NCI-H69 (cell line): ENCODE results near the gene GNPTG.
A peak's percentile ranks its signal among the peaks of the same experiment; 100 is the strongest.
"Not testable (repeated sequence)": the region's sequence is repeated elsewhere in the genome, so short reads cannot be mapped to it uniquely, and the experiment has no call there.

ENCODE experiments used
- DNase-seq: peaks from one replicate; lab custom pipeline; 2025; lab: John Stamatoyannopoulos, UW

The GNPTG gene

DNA sequence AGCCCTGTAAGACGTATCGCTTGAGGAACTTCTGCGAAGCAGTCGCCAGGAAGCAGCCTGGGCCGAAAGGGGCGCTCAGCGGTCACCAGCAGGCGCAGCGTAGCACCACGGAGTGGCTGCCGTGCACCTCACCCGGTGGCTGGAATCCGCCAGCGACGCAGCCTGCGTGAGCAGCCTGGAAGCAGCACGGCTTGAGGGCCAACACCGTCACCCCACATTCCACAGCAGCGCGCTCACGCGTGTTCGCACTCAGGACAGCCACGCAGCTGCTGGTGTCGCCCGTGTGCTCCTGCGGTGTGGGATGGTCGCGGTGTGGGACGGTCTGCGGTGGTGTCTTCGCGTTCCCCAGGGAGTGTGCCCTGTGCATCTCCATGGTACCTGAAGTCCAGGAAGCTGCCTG is 32.7 kb upstream of the GNPTG start:
- DNase-seq: no peak

GRCh38 chr16:1320097-1320496 is 31.6 kb upstream of the GNPTG start:
- no peak for DNase-seq

DNA sequence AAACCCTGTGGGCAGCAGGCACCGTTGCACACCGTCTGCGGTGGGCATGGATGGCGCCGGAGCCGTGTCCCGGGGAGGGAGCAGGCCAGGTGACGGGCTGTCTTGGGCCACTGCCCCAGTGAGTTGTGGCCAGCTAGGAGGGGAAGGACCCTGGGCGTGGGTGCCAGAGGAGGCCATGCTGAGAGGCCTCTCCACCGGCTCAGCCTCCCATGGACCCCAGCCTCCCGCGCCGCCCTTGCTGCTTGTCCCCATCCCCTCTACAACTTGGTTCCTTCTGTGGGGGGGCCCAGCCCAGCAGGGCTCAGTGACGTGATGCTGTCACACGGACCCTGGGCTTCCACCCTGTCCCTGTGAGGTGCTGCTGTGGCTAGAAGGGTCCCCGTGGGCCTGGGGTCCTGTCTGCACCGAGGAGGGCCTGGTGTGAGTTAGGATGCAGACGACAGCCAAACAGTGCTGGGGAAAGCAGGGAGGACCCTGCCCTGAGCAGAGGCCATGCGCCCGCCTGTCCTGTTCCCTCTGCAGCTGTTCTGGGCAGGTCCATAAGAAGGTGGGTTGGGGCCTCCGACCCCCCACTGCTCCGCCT is 31.0 kb upstream of the GNPTG start:
- DNase-seq: no peak

- DNase-seq: no peak
Observed at GRCh38 chr16:1322407-1322806, 29.3 kb upstream of the GNPTG start.

GRCh38 chr16:1323296-1324239 is 28.2 kb upstream of the GNPTG start:
- no peak for DNase-seq

DNA sequence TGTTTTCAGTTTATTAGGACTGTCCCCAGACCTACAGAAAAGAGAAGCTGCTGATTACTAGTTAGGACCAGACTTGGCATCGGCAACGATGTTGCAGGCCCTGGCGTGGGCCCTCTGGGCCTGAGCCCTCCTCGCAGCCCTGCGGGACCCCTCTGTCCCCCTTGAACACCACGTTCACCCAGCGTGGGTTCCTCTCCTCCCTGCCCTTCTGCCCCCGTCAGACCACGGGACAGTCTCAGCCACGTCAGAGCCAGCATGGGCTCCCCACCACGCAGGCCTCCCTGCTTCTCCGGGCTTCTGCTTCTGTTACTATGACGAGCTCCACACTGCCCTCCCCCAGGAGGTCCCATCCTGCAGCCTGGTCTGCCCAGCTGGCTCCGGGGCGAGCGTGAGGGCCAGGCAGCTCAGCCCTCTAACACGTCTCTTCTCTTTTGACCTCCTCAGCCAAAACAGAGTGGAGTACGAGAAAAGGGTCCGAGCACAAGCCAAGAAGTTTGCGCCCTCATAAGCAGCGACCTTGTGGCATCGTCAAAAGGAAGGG is 27.4 kb upstream of the GNPTG start:
- no peak for DNase-seq

DNA sequence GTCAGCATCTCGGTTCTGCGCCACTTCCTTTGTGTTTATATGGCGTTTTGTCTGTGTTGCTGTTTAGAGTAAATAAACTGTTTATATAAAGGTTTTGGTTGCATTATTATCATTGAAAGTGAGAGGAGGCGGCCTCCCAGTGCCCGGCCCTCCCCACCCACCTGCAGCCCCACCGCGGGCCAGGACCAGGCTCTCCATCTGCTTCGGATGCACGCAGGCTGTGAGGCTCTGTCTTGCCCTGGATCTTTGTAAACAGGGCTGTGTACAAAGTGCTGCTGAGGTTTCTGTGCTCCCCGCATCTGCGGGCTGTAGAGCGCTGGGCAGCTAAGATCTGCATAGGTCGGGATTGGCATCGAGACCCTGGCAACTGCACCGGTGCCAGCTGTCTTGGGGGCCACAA is 26.5 kb upstream of the GNPTG start:
- DNase-seq: no peak

DNA sequence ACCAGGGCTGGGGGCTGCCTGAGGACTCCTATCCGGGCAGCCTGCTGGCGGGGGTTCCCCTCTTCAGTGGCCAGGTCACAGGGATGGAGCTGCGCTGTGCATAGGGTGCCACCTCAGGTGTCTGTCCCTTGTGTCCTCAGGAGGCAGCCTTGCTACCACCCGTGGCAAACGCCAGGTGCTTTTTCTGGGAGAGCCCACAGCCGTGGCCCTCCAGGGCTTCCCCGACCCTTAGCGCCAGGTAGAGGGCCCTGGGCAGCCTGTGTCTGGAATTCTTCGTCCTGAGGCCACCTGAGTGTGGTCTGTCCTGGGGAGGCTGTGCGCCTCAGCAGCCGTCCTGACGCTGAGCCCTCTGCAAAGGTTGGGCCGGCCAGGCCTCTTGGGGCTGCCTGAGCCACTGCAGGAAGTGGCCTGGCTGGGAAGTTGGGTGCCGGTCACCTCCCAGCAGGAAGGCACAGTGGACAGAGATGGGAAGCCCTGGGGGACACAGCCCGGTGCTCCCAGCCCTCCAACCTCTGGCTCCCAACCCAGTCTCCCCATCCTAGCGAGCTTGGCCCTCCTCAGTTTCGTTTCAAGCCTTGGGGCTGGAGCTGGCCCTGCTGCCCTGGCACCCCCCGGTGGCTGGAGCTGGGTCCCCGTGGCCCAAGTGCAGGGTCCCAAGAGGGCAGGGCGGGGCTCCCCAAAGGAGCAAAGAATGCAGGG is 25.9 kb upstream of the GNPTG start:
- no peak for DNase-seq

GRCh38 chr16:1326391-1326790 is 25.3 kb upstream of the GNPTG start:
- no peak for DNase-seq

GRCh38 chr16:1326946-1327618 is 24.6 kb upstream of the GNPTG start:
- no peak for DNase-seq

GRCh38 chr16:1327619-1327947 is 24.1 kb upstream of the GNPTG start:
- DNase-seq: no peak

GRCh38 chr16:1328136-1328535 is 23.6 kb upstream of the GNPTG start:
- DNase-seq: not testable (repeated sequence)

- DNase-seq: not testable (repeated sequence)
Observed at GRCh38 chr16:1328961-1329360, 22.8 kb upstream of the GNPTG start.

GRCh38 chr16:1330260-1330914 is 21.3 kb upstream of the GNPTG start:
- no peak for DNase-seq

DNA sequence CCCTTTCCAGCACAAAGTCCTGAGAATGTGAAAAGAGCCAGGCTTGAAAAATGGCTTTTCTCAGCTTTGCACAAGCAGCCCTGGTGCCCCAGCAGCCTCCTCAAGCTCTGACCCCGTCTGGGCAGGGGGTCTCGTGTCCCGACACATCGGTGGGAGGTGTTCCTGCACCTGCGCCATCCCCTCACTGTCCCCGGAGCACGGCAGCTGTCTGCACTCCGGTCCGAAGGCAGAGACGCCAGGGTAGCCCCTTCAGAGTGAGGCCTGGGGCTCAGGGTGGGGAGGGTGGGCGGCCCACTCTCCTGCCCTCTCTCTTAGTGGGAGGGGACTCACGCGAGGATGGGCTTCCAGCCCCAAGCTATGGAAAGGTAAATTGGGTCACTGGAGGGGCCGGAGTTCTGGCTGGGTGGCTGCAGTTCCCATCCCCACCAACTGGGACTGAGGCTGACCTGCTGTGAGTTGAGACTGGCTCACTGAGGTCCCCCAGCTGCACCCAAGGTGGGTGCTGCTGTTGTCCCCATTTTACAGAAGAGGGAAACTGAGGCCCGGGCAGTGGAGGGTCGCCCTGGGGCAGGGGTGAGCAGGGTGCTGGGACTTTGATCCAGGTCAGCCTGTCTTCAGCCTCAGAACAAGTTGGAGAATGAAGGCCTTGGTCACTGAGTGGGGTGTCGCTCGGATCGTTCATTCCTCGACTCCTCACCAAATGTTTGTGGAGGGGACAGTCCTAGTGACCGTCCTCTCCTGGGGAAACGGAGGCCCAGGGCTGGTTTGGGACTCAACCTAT is 20.6 kb upstream of the GNPTG start:
- DNase-seq: no peak

GRCh38 chr16:1331712-1332617 is 19.8 kb upstream of the GNPTG start:
- peak; percentile 94 for DNase-seq

DNA sequence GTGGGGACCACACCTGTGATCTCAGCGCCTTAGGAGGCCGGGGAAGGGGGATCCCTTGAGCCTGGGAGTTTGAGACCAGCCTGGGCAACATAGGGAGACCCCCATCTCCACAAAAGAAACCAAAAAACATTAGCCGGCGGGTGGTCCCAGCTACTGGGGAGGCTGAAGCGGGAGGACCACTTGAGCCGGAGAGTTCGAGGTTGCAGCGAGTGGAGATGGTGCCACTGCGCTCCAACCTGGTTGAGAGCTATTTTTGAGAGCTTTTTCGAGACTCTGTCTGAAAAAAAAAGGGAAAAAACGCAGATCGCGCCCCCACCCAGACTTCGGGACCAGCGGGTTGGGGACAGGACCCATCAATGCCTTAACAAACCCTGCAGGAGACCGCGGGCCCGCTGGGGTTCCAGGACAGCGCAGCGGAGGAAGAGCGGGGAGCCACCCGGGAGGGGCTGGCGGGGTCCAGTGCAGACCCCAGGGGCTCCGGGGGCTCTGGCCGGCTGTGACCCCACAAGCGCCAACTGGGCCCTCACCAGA is 19.0 kb upstream of the GNPTG start:
- peak; percentile 48 for DNase-seq

GRCh38 chr16:1333149-1333812 is 18.4 kb upstream of the GNPTG start, which contains the start of gene BAIAP3:
Gene BAIAP3 (plus strand): TSS chr16:1333645. CDS start chr16:1338550, 4,905 bp downstream.
- peak; percentile 63 for DNase-seq
